Epithelial cell of esophagus (primary cell): ENCODE data around the gene AUTS2.

Source experiments
- DNase-seq: peaks from one replicate; pipeline ENCODE4 v3.0.0; 2010; ENCODE audit warnings: low read depth
- H3K4me3 ChIP-seq: 2 replicates; pipeline ENCODE4 v1.5.1; 2011; ENCODE audit warnings: mild to moderate bottlenecking, low read length, control low read depth
- CTCF ChIP-seq: IDR thresholded peaks from 2 replicates; pipeline ENCODE4 v1.5.1; 2011; ENCODE audit warnings: low read depth, mild to moderate bottlenecking, low read length, control low read depth, inconsistent platforms; ENCODE audit not compliant: insufficient read depth; ENCODE audit errors: missing control alignments

The AUTS2 gene

GRCh38 chr7:70421319-70421718, 823.0 kb downstream of the AUTS2 start:
- DNase-seq = no peak
- no peak for TF ChIP-seq CTCF
- no peak overlapping the region for H3K4me3 ChIP-seq

- no peak for TF ChIP-seq CTCF
- no peak for DNase-seq
- no peak overlapping the region for H3K4me3 ChIP-seq
Observed at GRCh38 chr7:70426249-70426880, 828.1 kb downstream of the AUTS2 start.

- no peak overlapping the region for H3K4me3 ChIP-seq
- no peak for TF ChIP-seq CTCF
- no peak for DNase-seq
Observed at GRCh38 chr7:70432567-70433001, 834.3 kb downstream of the AUTS2 start.

GRCh38 chr7:70434376-70434775, 836.1 kb downstream of the AUTS2 start:
- no peak overlapping the region for H3K4me3 ChIP-seq
- TF ChIP-seq CTCF = peak; percentile 48
- peak; percentile 38 for DNase-seq

GRCh38 chr7:70434821-70435220, 836.5 kb downstream of the AUTS2 start:
- no peak for TF ChIP-seq CTCF
- H3K4me3 ChIP-seq = no peak overlapping the region
- no peak for DNase-seq

GRCh38 chr7:70435634-70436033, 837.4 kb downstream of the AUTS2 start:
- H3K4me3 ChIP-seq = no peak overlapping the region
- no peak for DNase-seq
- TF ChIP-seq CTCF = no peak

GRCh38 chr7:70436790-70437350, 838.6 kb downstream of the AUTS2 start:
- no peak for TF ChIP-seq CTCF
- no peak overlapping the region for H3K4me3 ChIP-seq
- DNase-seq = no peak
